Loucy (cell line): Measurements from ENCODE around the gene NPIPB6.
"Not testable (repeated sequence)": the region's sequence is repeated elsewhere in the genome, so short reads cannot be mapped to it uniquely, and the experiment has no call there.

Experiments
- CTCF ChIP-seq: fragments of 200-600 bp; sonication (generic); conservative IDR thresholded peaks from 2 replicates; pipeline ENCODE4 v1.5.1; 2014; ENCODE audit warnings: mild to moderate bottlenecking, antibody characterized with exemption, low read length
- EZH2phosphoT487 ChIP-seq: fragments of 200-600 bp; IDR thresholded peaks from 2 replicates; pipeline ENCODE4 v1.6.1; 2018; ENCODE audit warnings: antibody characterized with exemption, mild to moderate bottlenecking, moderate library complexity, borderline replicate concordance

- not testable (repeated sequence) for TF ChIP-seq CTCF, EZH2phosphoT487
Measured at GRCh38 chr16:28392054-28392453, 28.7 kb upstream of the NPIPB6 start.
